Activated CD8-positive, alpha-beta memory T cell treated with anti-CD3 and anti-CD28 coated beads for 36 hours (primary cell): ENCODE data around the gene SLC39A10. TPM values are rescaled to one million over a fixed set of nuclear protein-coding genes. Genes with fewer than 3 reads are reported as not detected.
"Not testable (repeated sequence)": the region's sequence is repeated elsewhere in the genome, so short reads cannot be mapped to it uniquely, and the experiment has no call there.

Experiments
- CTCF ChIA-PET: fragments of 350-600 bp; sonication (Branson Sonifier 250); formaldehyde crosslinking; loops from one replicate; lab custom pipeline; 2021; ENCODE audit warnings: antibody characterized with exemption; lab: Charles Lee
- POLR2A ChIA-PET: fragments of 350-600 bp; sonication (Branson Sonifier 250); formaldehyde crosslinking; loops from one replicate; lab custom pipeline; 2021; ENCODE audit warnings: antibody characterized with exemption; lab: Charles Lee
- total RNA-seq, 2 experiments: library from RNA; stranded (reverse); gene quantifications; one replicate each; pipeline ENCODE4 v1.2.3, GENCODE V29; 2021

Gene SLC39A10
- total RNA-seq, 2 experiments from 2014 or later, result 25.0 to 30.7 TPM

- ChIA-PET POLR2A (interaction anchor here (0.7 kb wide), 1 partner anchor 92 kb away, joined by 8 read pairs; no protein-coding TSS in a partner anchor), CTCF (no interaction called here)
These were observed 5.1 kb downstream of the SLC39A10 start for GRCh38 chr2:195662138-195662537.

GRCh38 chr2:195663007-195663406 lies 6.0 kb downstream of the SLC39A10 start:
- ChIA-PET CTCF (no interaction called here), POLR2A (interaction anchor here (0.6 kb wide), 1 partner anchor 109 kb away, joined by 3 read pairs; no protein-coding TSS in a partner anchor)

GRCh38 chr2:195664528-195664927 lies 7.5 kb downstream of the SLC39A10 start:
- ChIA-PET CTCF (no interaction called here), POLR2A (interaction anchor here (1.2 kb wide), 1 partner anchor 8 kb away, joined by 4 read pairs; the partner anchor contains the start of gene SLC39A10)

GRCh38 chr2:195665153-195665552 lies 8.1 kb downstream of the SLC39A10 start:
- CTCF ChIA-PET, result not testable (repeated sequence)
- POLR2A ChIA-PET, result interaction anchor here (1.2 kb wide), 1 partner anchor 8 kb away, joined by 4 read pairs; the partner anchor contains the start of gene SLC39A10

- CTCF ChIA-PET, result no interaction called here
- POLR2A ChIA-PET, result no interaction called here
These were observed 9.2 kb downstream of the SLC39A10 start for GRCh38 chr2:195666113-195666712.

- ChIA-PET POLR2A (no interaction called here), CTCF (interaction anchor here (0.6 kb wide), 1 partner anchor 304 kb away, joined by 3 read pairs; no protein-coding TSS in a partner anchor)
These were observed 10.9 kb downstream of the SLC39A10 start for GRCh38 chr2:195667974-195668373.

- ChIA-PET CTCF (no interaction called here), POLR2A (no interaction called here)
These were observed 13.2 kb downstream of the SLC39A10 start for GRCh38 chr2:195670191-195670590.

- ChIA-PET POLR2A (no interaction called here), CTCF (no interaction called here)
These were observed 14.5 kb downstream of the SLC39A10 start for GRCh38 chr2:195671563-195671962.

- CTCF ChIA-PET, result interaction anchor here (1.2 kb wide), 1 partner anchor 13 kb away, joined by 3 read pairs; no protein-coding TSS in a partner anchor
- POLR2A ChIA-PET, result no interaction called here
These were observed 15.6 kb downstream of the SLC39A10 start for GRCh38 chr2:195672674-195673073.

GRCh38 chr2:195674491-195675221 lies 17.6 kb downstream of the SLC39A10 start:
- POLR2A ChIA-PET, result no interaction called here
- CTCF ChIA-PET, result interaction anchor here (1.0 kb wide), 1 partner anchor 272 kb away, joined by 4 read pairs; no protein-coding TSS in a partner anchor

GRCh38 chr2:195675783-195676427 lies 18.9 kb downstream of the SLC39A10 start:
- CTCF ChIA-PET, result interaction anchor here (0.5 kb wide), 1 partner anchor 36 kb away, joined by 3 read pairs; no protein-coding TSS in a partner anchor
- POLR2A ChIA-PET, result no interaction called here

GRCh38 chr2:195677290-195677689 lies 20.3 kb downstream of the SLC39A10 start:
- ChIA-PET POLR2A (interaction anchor here (0.7 kb wide), 1 partner anchor 16 kb away, joined by 8 read pairs; no protein-coding TSS in a partner anchor), CTCF (interaction anchor here (1.1 kb wide), 1 partner anchor 30 kb away, joined by 4 read pairs; no protein-coding TSS in a partner anchor)

GRCh38 chr2:195677884-195678283 lies 20.9 kb downstream of the SLC39A10 start:
- ChIA-PET CTCF (interaction anchor here (1.1 kb wide), 1 partner anchor 29 kb away, joined by 4 read pairs; no protein-coding TSS in a partner anchor), POLR2A (no interaction called here)

- CTCF ChIA-PET, result no interaction called here
- POLR2A ChIA-PET, result interaction anchor here (0.7 kb wide), 1 partner anchor 120 kb away, joined by 4 read pairs; no protein-coding TSS in a partner anchor
These were observed 25.1 kb downstream of the SLC39A10 start for GRCh38 chr2:195682077-195682476.

GRCh38 chr2:195683174-195683573 lies 26.1 kb downstream of the SLC39A10 start:
- POLR2A ChIA-PET, result no interaction called here
- CTCF ChIA-PET, result no interaction called here

GRCh38 chr2:195686564-195686963 lies 29.5 kb downstream of the SLC39A10 start:
- POLR2A ChIA-PET, result no interaction called here
- CTCF ChIA-PET, result no interaction called here

GRCh38 chr2:195687320-195688086 lies 30.5 kb downstream of the SLC39A10 start:
- ChIA-PET CTCF (no interaction called here), POLR2A (no interaction called here)

GRCh38 chr2:195692531-195692930 lies 35.5 kb downstream of the SLC39A10 start:
- POLR2A ChIA-PET, result not testable (repeated sequence)
- CTCF ChIA-PET, result interaction anchor here (1.0 kb wide), 1 partner anchor 246 kb away, joined by 3 read pairs; no protein-coding TSS in a partner anchor

GRCh38 chr2:195694553-195694952 lies 37.5 kb downstream of the SLC39A10 start:
- POLR2A ChIA-PET, result no interaction called here
- CTCF ChIA-PET, result no interaction called here
